ENCODE results near the gene ADRA2B. TPM values are rescaled to one million over a fixed set of nuclear protein-coding genes. Genes with fewer than 3 reads are reported as not detected.

Gene ADRA2B
- total and polyA plus RNA-seq, 12 donors = 1.5 to 7.3 (median 3.4) TPM

GRCh38 chr2:96097951-96098823 is 18.2 kb downstream of the ADRA2B start:
- Histone ChIP-seq H3K27me3 (no peaks in the 10 kb centered on the region), H3K4me1 (peaks cover 14 to 57% (median 35%) of the 10 kb centered on the region in 9 donors), H3K9me3 (no peaks in the 10 kb centered on the region), H3K36me3 (no peaks in the 10 kb centered on the region), H3K27ac (peak overlapping the region; percentile 60 to 91 (median 78)), H3K4me3 (no peak overlapping the region)
- DNase-seq = peak in 1 of 2 donors; percentile 1
- 82% methylated on average over 7 of the region's 7 CpGs for WGBS, 2 donors
- intact Hi-C loops (cut with DNase I) = no loop called here
- peak in 4 of 8 donors; percentile 7 to 44 (median 20) for ATAC-seq
- peak in 1 of 9 donors; percentile 27 for TF ChIP-seq CTCF (IDR thresholded peaks at IDR 0.05)

- no peak for TF ChIP-seq CTCF (IDR thresholded peaks at IDR 0.05)
- intact Hi-C loops (cut with DNase I) = no loop called here
- no peak overlapping the region for H3K27ac ChIP-seq
These were observed 18.9 kb downstream of the ADRA2B start for GRCh38 chr2:96097441-96097840.

GRCh38 chr2:96095116-96095636 is 21.2 kb downstream of the ADRA2B start:
- H3K4me1 ChIP-seq = peaks cover 11 to 55% (median 37%) of the 10 kb centered on the region in 9 donors
- 63 to 85% methylated on average over 7 of the region's 7 CpGs for WGBS, 2 donors
- TF ChIP-seq CTCF (IDR thresholded peaks at IDR 0.05) = no peak
- H3K4me3 ChIP-seq = no peak overlapping the region
- no peaks in the 10 kb centered on the region for H3K27me3 ChIP-seq
- no peak for DNase-seq
- H3K9me3 ChIP-seq = no peaks in the 10 kb centered on the region
- H3K27ac ChIP-seq = no peak overlapping the region
- no peak for ATAC-seq
- H3K36me3 ChIP-seq = no peaks in the 10 kb centered on the region
- intact Hi-C loops (cut with DNase I) = no loop called here

More at GRCh38 chr2:96097441-96097840, 18.9 kb downstream of the ADRA2B start:
- no peaks in the 10 kb centered on the region for H3K9me3 ChIP-seq
- ATAC-seq = no peak
- peaks cover 14 to 51% (median 31%) of the 10 kb centered on the region in 9 donors for H3K4me1 ChIP-seq
- H3K27me3 ChIP-seq = no peaks in the 10 kb centered on the region
- 95% methylated on average over 5 of the region's 5 CpGs for WGBS, 2 donors
- no peak for DNase-seq
- H3K4me3 ChIP-seq = no peak overlapping the region
- no peaks in the 10 kb centered on the region for H3K36me3 ChIP-seq

- TF ChIP-seq CTCF (IDR thresholded peaks at IDR 0.05) = no peak
- no peaks in the 10 kb centered on the region for H3K9me3 ChIP-seq
- no peaks in the 10 kb centered on the region for H3K36me3 ChIP-seq
- intact Hi-C loops (cut with DNase I) = no loop called here
- H3K27ac ChIP-seq = no peak overlapping the region
- H3K4me1 ChIP-seq = peaks cover 14 to 49% (median 32%) of the 10 kb centered on the region in 9 donors
- no peak overlapping the region for H3K4me3 ChIP-seq
- DNase-seq = no peak
- ATAC-seq = no peak
- 95 to 96% methylated on average over 4 of the region's 4 CpGs for WGBS, 2 donors
- no peaks in the 10 kb centered on the region for H3K27me3 ChIP-seq
These were observed 22.8 kb downstream of the ADRA2B start for GRCh38 chr2:96093528-96093927.

Measured in heart right ventricle (tissue), 16 donors.